WTC11 (cell line): ENCODE data around the gene BDH1.

Experiments used
- CTCF ChIP-seq: fragments of 200-600 bp; IDR thresholded peaks from 2 replicates; pipeline ENCODE4 v1.8.0; 2022; ENCODE audit warnings: antibody characterized with exemption
- ELF4 ChIP-seq: sonication (generic); formaldehyde crosslinking; IDR thresholded peaks from 2 replicates; pipeline ENCODE4 v1.8.1; 2022; ENCODE audit warnings: low read depth, mild to moderate bottlenecking, moderate library complexity, missing genetic modification reagents
- GTF2I ChIP-seq: fragments of 250-450 bp; sonication (Bioruptor Pico); conservative IDR thresholded peaks from 2 replicates; pipeline ENCODE4 v1.4.0; 2021; ENCODE audit warnings: mild to moderate bottlenecking
- JUN ChIP-seq: sonication (generic); formaldehyde crosslinking; IDR thresholded peaks from 2 replicates; pipeline ENCODE4 v1.8.0; 2023; ENCODE audit warnings: mild to moderate bottlenecking, missing genetic modification reagents
- MAX ChIP-seq: sonication (generic); formaldehyde crosslinking; IDR thresholded peaks from 2 replicates; pipeline ENCODE4 v1.8.0; 2022; ENCODE audit warnings: mild to moderate bottlenecking, missing genetic modification reagents
- USF1 ChIP-seq: sonication (generic); formaldehyde crosslinking; IDR thresholded peaks from 2 replicates; pipeline ENCODE4 v1.8.0; 2022; ENCODE audit warnings: mild to moderate bottlenecking, missing genetic modification reagents
- ZBTB21 ChIP-seq: sonication (generic); formaldehyde crosslinking; IDR thresholded peaks from 2 replicates; pipeline ENCODE4 v1.8.1; 2023; ENCODE audit warnings: mild to moderate bottlenecking, missing genetic modification reagents, borderline replicate concordance
- ZNF317 ChIP-seq: sonication (generic); formaldehyde crosslinking; IDR thresholded peaks from 2 replicates; pipeline ENCODE4 v1.8.1; 2023; ENCODE audit warnings: low read depth, mild to moderate bottlenecking, moderate library complexity, missing genetic modification reagents, borderline replicate concordance

GRCh38 chr3:197495059-197495455 is 60.7 kb downstream of the BDH1 start:
- TF ChIP-seq CTCF, result no peak
- TF ChIP-seq ZBTB21 (CRISPR knock-in tag), result no peak
- no peak for TF ChIP-seq ELF4 (CRISPR knock-in tag)
- no peak for TF ChIP-seq JUN (CRISPR knock-in tag)
- no peak for TF ChIP-seq MAX (CRISPR knock-in tag)
- TF ChIP-seq USF1 (CRISPR knock-in tag), result no peak
- TF ChIP-seq GTF2I (CRISPR knock-in tag), result no peak
- TF ChIP-seq ZNF317 (CRISPR knock-in tag), result no peak
